Keratinocyte (primary cell): ENCODE measurements around the gene CACFD1. TPM values are rescaled to one million over a fixed set of nuclear protein-coding genes. Genes with fewer than 3 reads are reported as not detected.

Experiments used
- DNase-seq: peaks from one replicate; pipeline ENCODE4 v3.0.0-alpha.2; 2011; ENCODE audit warnings: low read depth, missing footprints, low spot score
- FAIRE-seq: peaks from 2 replicates; lab custom pipeline; 2011; peaks lifted over from hg19 to GRCh38; lab: Jason Lieb, UNC
- H2AFZ ChIP-seq: 2 replicates; pipeline ENCODE4 v1.6.0; 2012; ENCODE audit warnings: low read length, control low read depth, inconsistent platforms; ENCODE audit not compliant: control insufficient read depth
- H3K27ac ChIP-seq: 2 replicates; pipeline ENCODE4 v1.5.1; 2011; ENCODE audit warnings: low read length; ENCODE audit not compliant: control insufficient read depth, insufficient read depth
- H3K27me3 ChIP-seq: 3 replicates; pipeline ENCODE4 v1.6.0; 2011; ENCODE audit warnings: low read length; ENCODE audit not compliant: control insufficient read depth, insufficient read depth; ENCODE audit errors: extremely low read depth
- H3K36me3 ChIP-seq, 2 experiments: 2 replicates in 1 of 2; 3 replicates in 1 of 2; pipeline ENCODE4 v1.5.1; 2011; ENCODE audit warnings: low read length in 2 of 2, mild to moderate bottlenecking in 1 of 2; ENCODE audit not compliant: control insufficient read depth in 2 of 2, insufficient read depth in 2 of 2; ENCODE audit errors: extremely low read depth in 1 of 2
- H3K4me1 ChIP-seq: 3 replicates; pipeline ENCODE4 v1.5.1; 2011; ENCODE audit warnings: low read length; ENCODE audit not compliant: control insufficient read depth, insufficient read depth; ENCODE audit errors: extremely low read depth
- H3K4me2 ChIP-seq: 3 replicates; pipeline ENCODE4 v1.6.0; 2011; ENCODE audit warnings: low read depth, low read length; ENCODE audit not compliant: control insufficient read depth, insufficient read depth; ENCODE audit errors: extremely low read depth
- H3K4me3 ChIP-seq, 3 experiments: fragments of 200-600 bp in 1 of 3; sonication (generic) in 1 of 3; 2 replicates in 2 of 3; 3 replicates in 1 of 3; pipeline ENCODE4 v1.5.1; 2011 to 2016; ENCODE audit warnings: low read length in 3 of 3, mild to moderate bottlenecking in 3 of 3, control low read depth in 2 of 3, inconsistent platforms in 1 of 3, low read depth in 1 of 3, mixed read lengths in 1 of 3, mixed run types in 1 of 3, moderate library complexity in 1 of 3; ENCODE audit not compliant: control insufficient read depth in 2 of 3, insufficient read depth in 2 of 3; ENCODE audit errors: extremely low read depth in 1 of 3
- H3K79me2 ChIP-seq: 2 replicates; pipeline ENCODE4 v1.6.0; 2012; ENCODE audit warnings: low read length; ENCODE audit not compliant: control insufficient read depth, insufficient read depth
- H3K9ac ChIP-seq: 3 replicates; pipeline ENCODE4 v1.6.0; 2011; ENCODE audit warnings: low read length; ENCODE audit not compliant: control insufficient read depth, insufficient read depth; ENCODE audit errors: extremely low read depth
- H3K9me1 ChIP-seq: 3 replicates; pipeline ENCODE4 v1.6.0; 2011; ENCODE audit warnings: low read length; ENCODE audit not compliant: control insufficient read depth, insufficient read depth; ENCODE audit errors: extremely low read depth
- H3K9me3 ChIP-seq: 2 replicates; pipeline ENCODE4 v1.5.1; 2012; ENCODE audit warnings: low read depth, low read length; ENCODE audit not compliant: control insufficient read depth
- H4K20me1 ChIP-seq: 3 replicates; pipeline ENCODE4 v1.6.0; 2011; ENCODE audit warnings: low read length; ENCODE audit not compliant: control insufficient read depth, insufficient read depth; ENCODE audit errors: extremely low read depth
- EZH2 ChIP-seq: IDR thresholded peaks from one replicate; pipeline ENCODE4 v1.6.1; 2012; ENCODE audit warnings: inconsistent platforms, mild to moderate bottlenecking, low read length, moderate library complexity
- dilution Hi-C: fragments of 300-500 bp; cut with MboI; formaldehyde crosslinking; loops from one replicate; pipeline ENCODE4 v1.7.0; 2020; ENCODE audit warnings: low sequenced_read_pairs; ENCODE audit not compliant: extremely low pct_ligation_motif_present
- polyA plus RNA-seq, 5 experiments: library from polyadenylated mRNA; depleted of rRNA in 3 of 5; stranded (reverse) in 3 of 5; stranded (forward) in 1 of 5; unstranded in 1 of 5; fragments of >200 nt; gene quantifications; 1 replicate in 1 of 5; 2 replicates in 3 of 5; 3 replicates in 1 of 5; pipeline versions ENCODE4 v1.2.1 to v1.2.3, GENCODE V29; 2011 to 2012; ENCODE audit warnings: missing spikeins in 2 of 5, low read depth in 1 of 5, low replicate concordance in 1 of 5
- TF ChIP-seq, protein P1 (sequence below), 3 experiments: IDR thresholded peaks in 1 of 3; conservative IDR thresholded peaks in 1 of 3; optimal IDR thresholded peaks in 1 of 3; 2 replicates in 2 of 3; 3 replicates in 1 of 3; pipeline versions ENCODE3 to v1.5.1; 2011; ENCODE audit warnings: low read length in 3 of 3, mild to moderate bottlenecking in 3 of 3, moderate library complexity in 2 of 3, control low read depth in 1 of 3, inconsistent platforms in 1 of 3; ENCODE audit not compliant: insufficient read depth in 2 of 3; ENCODE audit errors: extremely low read depth in 1 of 3

Gene CACFD1
- polyA plus RNA-seq, 1 donor (not counting 4 experiments of a cell fraction or from before 2014, with no cell fraction given), result 3.4 TPM

DNA sequence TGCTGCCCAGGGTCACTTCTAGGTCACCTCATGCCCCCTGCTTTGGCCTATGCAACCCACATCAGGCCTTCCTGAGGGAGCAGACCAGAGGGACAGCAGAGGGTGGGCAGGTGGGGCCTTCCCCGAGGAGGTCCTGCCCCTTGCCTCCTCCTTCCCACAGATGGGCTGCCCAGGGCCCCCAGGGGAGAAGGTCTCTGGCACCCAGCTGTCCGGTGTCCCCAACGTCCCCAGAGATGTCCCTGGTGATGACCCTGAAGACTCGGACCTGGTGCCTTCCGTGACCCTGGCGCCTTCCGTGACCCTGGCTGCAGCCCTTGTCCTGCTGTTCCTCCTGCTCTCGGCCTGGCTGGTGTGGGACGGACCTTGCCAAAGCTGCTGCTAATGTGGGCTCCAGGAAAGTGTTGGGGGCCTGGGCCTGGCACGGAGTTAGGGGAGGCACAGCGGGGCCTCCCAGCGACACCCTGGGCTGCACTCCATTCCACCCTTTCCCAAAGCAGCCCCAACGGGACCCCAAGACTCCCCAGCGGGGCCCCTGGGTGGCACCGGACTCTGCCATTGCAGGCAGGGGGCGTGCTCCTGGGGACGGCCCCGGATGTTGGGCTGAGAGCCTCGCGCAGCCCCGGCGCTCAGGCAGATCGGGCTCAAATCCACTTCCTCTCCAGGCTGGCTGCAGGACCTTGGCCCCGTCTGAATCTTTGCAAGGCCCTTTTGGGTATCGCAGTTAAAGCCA, 25.9 kb downstream of the CACFD1 start:
- H3K27ac ChIP-seq, result no peak overlapping the region
- no peak for DNase-seq
- no peak for FAIRE-seq
- dilution Hi-C loops, result no loop called here
- no peak overlapping the region for H3K4me3 ChIP-seq
- no peaks in the 10 kb centered on the region for H3K79me2 ChIP-seq
- H3K27me3 ChIP-seq, result peaks cover 22% of the 10 kb centered on the region
- H3K4me2 ChIP-seq, result no peak overlapping the region
- H3K4me1 ChIP-seq, result no peaks in the 10 kb centered on the region
- H3K9ac ChIP-seq, result no peak overlapping the region
- no peaks in the 10 kb centered on the region for H3K36me3 ChIP-seq
- H3K9me3 ChIP-seq, result no peaks in the 10 kb centered on the region
- no peaks in the 10 kb centered on the region for H4K20me1 ChIP-seq
- no peaks in the 10 kb centered on the region for H3K9me1 ChIP-seq
- no peak overlapping the region for H2AFZ ChIP-seq
- TF ChIP-seq, protein P1, sequence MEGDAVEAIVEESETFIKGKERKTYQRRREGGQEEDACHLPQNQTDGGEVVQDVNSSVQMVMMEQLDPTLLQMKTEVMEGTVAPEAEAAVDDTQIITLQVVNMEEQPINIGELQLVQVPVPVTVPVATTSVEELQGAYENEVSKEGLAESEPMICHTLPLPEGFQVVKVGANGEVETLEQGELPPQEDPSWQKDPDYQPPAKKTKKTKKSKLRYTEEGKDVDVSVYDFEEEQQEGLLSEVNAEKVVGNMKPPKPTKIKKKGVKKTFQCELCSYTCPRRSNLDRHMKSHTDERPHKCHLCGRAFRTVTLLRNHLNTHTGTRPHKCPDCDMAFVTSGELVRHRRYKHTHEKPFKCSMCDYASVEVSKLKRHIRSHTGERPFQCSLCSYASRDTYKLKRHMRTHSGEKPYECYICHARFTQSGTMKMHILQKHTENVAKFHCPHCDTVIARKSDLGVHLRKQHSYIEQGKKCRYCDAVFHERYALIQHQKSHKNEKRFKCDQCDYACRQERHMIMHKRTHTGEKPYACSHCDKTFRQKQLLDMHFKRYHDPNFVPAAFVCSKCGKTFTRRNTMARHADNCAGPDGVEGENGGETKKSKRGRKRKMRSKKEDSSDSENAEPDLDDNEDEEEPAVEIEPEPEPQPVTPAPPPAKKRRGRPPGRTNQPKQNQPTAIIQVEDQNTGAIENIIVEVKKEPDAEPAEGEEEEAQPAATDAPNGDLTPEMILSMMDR (optimal IDR thresholded peaks at IDR 0.05 in 1 of 3, IDR thresholded peaks at IDR 0.05 in 1 of 3, conservative IDR thresholded peaks at IDR 0.05 in 1 of 3; ENCODE audit: extremely low read depth in 1 of 3, insufficient read depth in 2 of 3, low read length in 3 of 3), result no peak
- no peak for TF ChIP-seq EZH2

DNA sequence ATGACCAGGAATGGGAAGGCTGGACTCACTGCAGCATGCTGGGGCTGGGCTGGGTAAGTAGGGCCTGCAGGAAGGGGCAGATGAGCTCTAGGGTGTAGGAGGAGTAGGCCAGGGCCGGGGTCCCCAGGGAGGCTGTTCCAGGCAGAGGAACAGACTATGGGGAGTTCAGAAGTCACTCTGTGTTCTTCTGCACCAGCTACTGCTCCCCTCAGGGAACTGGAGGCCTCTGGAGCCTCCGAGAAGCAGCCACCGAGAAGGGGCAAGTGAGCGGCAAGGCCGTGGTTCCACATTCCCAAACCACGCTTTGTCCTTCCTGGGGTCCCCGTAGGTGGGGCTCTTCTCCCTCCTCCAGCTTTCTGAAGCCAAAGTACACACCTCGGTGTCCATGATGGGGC, 27.6 kb downstream of the CACFD1 start:
- no peak overlapping the region for H2AFZ ChIP-seq
- H3K9ac ChIP-seq, result no peak overlapping the region
- no peak overlapping the region for H3K4me3 ChIP-seq
- peaks cover 8% of the 10 kb centered on the region for H3K4me1 ChIP-seq
- FAIRE-seq (no peak), DNase-seq (no peak)
- no peaks in the 10 kb centered on the region for H3K9me3 ChIP-seq
- H4K20me1 ChIP-seq, result no peaks in the 10 kb centered on the region
- H3K36me3 ChIP-seq, result no peaks in the 10 kb centered on the region
- dilution Hi-C loops, result no loop called here
- TF ChIP-seq, protein P1 (optimal IDR thresholded peaks at IDR 0.05 in 1 of 3, IDR thresholded peaks at IDR 0.05 in 1 of 3, conservative IDR thresholded peaks at IDR 0.05 in 1 of 3; ENCODE audit: extremely low read depth in 1 of 3, insufficient read depth in 2 of 3, low read length in 3 of 3), result no peak
- no peak for TF ChIP-seq EZH2
- no peaks in the 10 kb centered on the region for H3K79me2 ChIP-seq
- no peak overlapping the region for H3K27ac ChIP-seq
- no peaks in the 10 kb centered on the region for H3K9me1 ChIP-seq
- peaks cover 26% of the 10 kb centered on the region for H3K27me3 ChIP-seq
- no peak overlapping the region for H3K4me2 ChIP-seq
